ENCODE data around the gene PCLAF. TPM values are rescaled to one million over a fixed set of nuclear protein-coding genes. Genes with fewer than 3 reads are reported as not detected.
A peak's percentile ranks its signal among the peaks of the same experiment; 100 is the strongest.
"Not testable (repeated sequence)": the region's sequence is repeated elsewhere in the genome, so short reads cannot be mapped to it uniquely, and the experiment has no call there.

The PCLAF gene
- total RNA-seq, 2 donors from 2014 or later, result 5.0 to 11.9 TPM

DNA sequence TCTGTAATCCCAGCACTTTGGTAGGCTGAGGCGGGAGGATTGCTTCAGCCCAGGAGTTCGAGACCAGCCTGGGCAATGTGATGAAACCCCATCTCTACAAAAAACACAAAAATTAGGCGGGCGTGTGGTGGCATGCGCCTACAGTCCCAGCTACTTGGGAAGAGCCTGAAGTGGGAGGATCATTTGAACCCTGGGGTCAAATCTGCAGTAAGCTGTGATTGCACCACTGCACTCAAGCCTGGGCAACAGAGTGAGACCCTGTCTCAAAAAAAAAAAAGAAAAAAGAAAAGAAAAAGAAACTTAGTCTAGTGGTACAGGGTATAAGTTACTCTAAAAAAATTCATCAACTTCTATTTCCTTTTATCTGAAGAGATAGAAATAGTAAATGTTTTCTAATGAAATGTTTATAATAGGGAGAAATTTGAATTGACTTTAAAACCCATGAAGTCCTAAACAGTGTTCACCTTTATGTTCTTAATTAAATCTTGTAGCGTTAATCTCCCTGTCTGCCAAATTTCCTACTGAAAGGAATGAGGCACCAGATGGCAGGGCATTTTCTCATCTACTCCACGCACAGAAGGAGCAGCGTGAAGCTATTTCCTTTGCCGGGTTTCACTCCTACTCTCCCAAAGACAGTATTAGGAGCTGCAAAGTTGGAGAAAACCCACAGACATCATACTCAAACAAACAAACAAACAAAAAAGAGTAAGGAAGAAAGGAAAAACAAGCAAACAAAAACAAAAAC, 1.9 kb downstream of the PCLAF start:
- DNase-seq, result no peak
- intact Hi-C loops (cut with DNase I, micrococcal nuclease), result no loop called here

DNA sequence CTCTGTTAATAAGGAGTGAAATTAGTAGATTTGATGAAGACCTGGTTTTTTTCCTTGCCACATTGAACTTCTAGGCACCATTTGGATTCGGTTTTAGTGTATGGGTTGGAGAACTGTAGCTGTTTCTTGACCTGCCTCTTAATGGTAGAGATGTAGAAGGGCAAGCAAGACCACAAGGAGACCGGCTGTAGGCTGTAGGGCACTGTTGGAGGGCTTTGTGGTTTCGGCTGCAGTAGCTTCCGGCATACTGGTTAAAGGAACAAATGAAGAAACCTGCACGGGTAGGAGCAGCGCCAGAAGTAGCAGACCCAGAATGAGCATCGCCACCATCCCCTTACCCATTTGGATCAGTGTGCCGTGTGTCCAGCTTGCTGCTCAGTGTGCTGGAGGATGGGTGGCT, 7.9 kb downstream of the PCLAF start:
- intact Hi-C loops (cut with DNase I, micrococcal nuclease), result no loop called here
- no peak for DNase-seq
- no peak for ATAC-seq

More for the DNA sequence above, 1.9 kb downstream of the PCLAF start:
- no peak for ATAC-seq

DNA sequence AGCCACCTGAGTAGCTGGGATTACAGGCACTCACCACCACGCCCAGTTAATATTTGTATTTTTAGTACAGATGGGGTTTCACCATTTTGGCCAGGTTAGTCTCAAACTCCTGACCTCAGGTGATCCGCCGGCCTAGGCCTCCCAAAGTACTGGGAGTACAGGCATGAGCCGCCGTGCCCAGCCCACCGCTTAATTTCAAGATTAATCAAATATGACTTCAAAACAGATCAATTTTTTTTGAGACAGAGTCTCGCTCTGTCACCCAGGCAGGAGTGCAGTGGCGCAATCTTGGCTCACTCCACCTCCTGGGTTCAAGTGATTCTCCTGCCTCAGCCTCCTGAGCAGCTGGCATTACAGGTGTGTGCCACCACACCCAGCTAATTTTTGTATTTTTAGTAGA, 9.9 kb downstream of the PCLAF start:
- ATAC-seq; intact Hi-C loops (cut with DNase I, micrococcal nuclease); DNase-seq: not testable (repeated sequence)

DNA sequence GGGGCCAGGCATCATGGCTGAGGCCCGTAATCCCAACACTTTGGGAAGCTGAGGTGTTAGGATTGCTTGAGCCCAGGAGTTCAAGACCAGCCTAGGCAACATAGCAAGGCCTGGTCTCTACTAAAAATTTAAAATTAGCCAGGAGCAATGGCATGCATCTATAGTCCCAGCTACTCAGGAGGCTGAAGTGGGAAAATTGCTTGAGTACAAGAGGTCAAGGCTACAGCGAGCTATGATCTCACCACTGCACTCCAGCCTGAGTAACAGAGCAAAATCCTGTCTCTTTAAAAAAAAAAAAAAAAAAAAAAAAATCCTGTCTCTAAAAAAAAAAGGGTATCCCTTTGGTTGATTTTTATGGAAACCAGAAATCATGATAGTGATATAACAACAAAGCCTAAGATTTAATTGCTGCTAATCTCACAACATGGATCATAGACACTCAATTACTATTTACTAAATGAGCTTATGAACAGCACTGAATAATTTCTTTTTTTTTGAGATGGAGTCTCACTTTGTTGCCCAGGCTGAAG, 12.1 kb downstream of the PCLAF start:
- no peak for ATAC-seq
- DNase-seq, result no peak
- intact Hi-C loops (cut with DNase I, micrococcal nuclease), result loop anchor here in 1 of 2 donors (10.0 kb wide), 1 partner anchor 436 kb away; no protein-coding TSS in a partner anchor

DNA sequence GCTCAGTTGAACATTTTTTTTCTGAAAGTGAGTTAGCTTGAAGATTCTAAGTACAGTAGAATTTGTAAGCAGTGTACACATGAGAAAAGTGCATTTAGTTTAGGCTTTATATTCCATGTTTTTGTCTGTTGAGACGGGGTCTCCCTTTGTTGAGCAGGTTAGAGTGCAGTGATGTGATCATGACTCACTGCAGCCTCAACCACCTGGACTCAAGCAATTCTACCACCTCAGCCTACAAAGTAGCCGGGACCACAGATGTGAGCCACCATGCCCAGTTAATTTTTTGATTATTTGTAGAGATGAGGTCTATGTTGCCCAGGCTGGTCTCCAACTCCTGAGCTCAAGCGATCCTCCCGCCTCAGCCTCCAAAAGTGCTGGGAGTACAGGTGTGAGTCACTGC, 20.0 kb downstream of the PCLAF start:
- no peak for DNase-seq
- intact Hi-C loops (cut with DNase I, micrococcal nuclease), result loop anchor here in 1 of 2 donors (10.0 kb wide), 1 partner anchor 444 kb away; no protein-coding TSS in a partner anchor
- no peak for ATAC-seq

DNA sequence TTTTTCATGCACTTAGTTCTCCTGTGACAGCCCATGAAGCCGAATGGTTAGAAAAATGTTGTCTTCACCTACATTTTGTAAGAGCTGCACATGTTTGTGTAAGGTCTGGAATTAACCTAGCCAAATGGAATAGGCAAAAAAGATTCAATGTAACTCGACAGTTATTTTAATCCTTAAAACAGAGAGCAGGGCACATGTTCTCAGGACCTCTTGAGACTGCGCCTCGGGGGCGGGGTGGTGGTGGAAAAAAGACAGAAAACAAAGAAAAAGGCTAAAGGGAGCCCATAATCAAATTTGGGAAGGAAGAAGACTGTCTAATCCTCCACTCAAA, 24.6 kb downstream of the PCLAF start:
- no peak for DNase-seq
- no peak for ATAC-seq
- intact Hi-C loops (cut with DNase I, micrococcal nuclease), result loop anchor here in 1 of 2 donors (10.0 kb wide), 1 partner anchor 152 kb away; no protein-coding TSS in a partner anchor

DNA sequence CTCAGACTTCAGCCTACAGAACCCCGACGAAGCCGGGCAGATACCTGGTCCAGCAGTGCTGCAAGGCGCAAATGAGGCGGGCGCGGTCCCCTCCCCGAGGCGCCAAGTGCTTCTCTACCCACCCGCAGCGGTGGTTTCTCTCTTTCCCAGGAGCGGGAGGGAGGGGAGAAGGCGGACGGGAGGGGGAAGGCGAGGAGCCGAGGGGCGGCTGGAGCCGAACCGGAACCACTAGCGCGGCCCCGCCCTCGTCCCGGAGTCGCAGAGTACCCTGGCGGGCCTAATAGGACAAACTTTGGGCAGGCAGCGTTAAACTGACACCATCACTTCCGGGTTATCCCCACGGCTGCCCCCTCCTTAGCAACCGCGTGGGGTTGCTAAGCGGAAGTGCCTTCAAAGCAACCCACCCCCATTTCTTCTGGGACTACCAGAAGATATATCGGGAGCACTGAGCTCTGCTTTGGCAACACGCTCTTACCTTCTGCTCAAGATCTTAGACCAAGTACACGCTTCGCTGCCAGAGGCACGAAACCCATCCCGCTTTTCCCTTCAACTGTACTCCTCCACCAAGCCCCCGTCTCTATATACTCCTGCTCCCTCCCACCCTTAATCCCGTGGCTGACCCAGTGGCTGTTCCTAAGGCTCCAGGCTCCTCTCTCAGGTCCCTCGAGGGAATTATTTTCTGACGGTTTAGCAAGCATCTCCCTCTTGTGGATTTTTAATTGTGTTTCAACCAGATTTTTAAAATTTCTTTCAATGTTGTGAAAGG, 25.1 kb downstream of the PCLAF start, which contains the start of gene CSNK1G1:
Gene CSNK1G1, minus strand, starts transcription at position 230 of the 766 bp plus-strand sequence. CDS start 55,674 bp downstream, outside the sequence.
- DNase-seq (peak; percentile 95), ATAC-seq (peak; percentile 97)
- intact Hi-C loops (cut with DNase I, micrococcal nuclease), result loop anchor here in 1 of 2 donors (10.0 kb wide), 1 partner anchor 151 kb away; no protein-coding TSS in a partner anchor

DNA sequence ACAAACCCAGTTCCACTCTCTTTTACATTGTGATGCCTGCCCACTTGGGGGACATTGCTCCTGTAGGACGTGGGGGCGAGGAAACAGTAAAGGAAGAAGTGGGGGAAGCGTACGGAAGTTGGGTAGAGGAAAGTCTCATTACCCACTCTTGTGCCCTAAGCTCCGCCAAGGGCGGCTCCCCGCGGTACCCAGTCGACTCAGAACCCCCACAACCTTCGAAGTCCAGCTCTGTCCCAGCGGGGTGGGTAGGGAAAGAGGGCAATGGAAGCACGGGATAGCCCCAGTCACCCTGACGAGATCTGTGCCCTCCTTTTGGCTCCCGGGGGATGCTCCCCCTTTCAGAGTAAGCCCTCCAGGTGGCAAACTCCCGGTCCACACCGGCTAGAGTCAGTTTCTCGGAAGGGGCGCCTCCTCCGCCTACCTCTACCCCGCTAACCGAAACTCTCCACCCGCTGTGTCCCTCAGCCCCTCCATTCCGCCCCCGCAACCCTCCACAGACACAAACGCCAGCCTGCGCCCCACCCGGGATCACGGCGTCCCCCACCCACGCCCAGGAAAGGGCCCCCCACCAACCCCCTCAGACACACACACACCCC, 25.8 kb downstream of the PCLAF start:
- ATAC-seq (peak; percentile 32), DNase-seq (no peak)
- intact Hi-C loops (cut with DNase I, micrococcal nuclease), result loop anchor here in 1 of 2 donors (10.0 kb wide), 1 partner anchor 151 kb away; no protein-coding TSS in a partner anchor

DNA sequence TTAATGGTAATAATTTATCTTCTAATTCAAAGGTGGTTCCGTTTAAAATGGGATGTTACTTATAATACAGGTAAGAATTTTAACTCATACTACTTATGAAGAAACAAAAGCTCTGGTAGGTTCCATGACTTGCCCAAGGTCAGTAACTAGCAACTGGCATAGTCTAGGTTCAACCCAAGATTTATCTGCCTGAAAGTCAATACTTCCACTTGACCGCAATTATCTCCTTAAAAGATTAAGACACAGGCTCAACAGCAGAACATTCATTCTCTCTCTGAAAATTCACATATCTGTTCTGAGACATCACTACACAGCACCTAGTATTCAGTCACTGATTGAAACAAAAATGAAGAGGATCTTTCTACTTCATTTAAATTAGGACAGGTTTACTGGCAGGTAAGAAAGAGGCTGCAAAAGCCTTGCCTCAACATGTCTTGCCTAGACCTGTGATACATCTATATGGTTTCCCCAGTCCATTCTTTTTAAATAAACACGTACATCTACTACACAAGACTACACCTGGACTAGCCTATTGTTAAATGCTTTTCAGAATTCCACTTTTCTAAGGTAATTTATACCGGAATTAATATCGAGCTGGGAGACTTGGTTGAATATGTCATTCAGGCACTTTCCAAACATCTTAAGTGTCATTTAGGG, 26.4 kb downstream of the PCLAF start:
- ATAC-seq (no peak), DNase-seq (no peak)
- intact Hi-C loops (cut with DNase I, micrococcal nuclease), result loop anchor here in 1 of 2 donors (10.0 kb wide), 1 partner anchor 150 kb away; no protein-coding TSS in a partner anchor

DNA sequence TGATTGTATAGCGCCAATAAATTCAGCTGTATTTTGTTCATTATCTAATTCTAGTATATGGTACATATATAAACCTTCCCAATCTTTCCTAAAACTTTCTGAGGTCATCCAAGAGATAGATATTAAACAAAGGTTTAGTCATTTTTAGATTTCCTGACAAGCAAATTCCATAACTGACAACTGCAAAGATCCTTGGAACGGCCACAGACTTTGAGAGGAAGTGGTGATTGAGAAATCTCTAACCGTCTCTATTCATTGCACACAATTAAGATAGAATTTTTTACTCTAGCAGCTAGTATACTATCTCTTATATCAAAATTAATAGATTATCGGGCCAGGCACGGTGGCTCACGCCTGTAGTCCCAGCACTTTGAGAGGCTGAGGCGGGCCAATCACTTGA, 30.0 kb downstream of the PCLAF start:
- no peak for DNase-seq
- ATAC-seq, result no peak
- intact Hi-C loops (cut with DNase I, micrococcal nuclease), result loop anchor here in 1 of 2 donors (10.0 kb wide), 1 partner anchor 146 kb away; no protein-coding TSS in a partner anchor

DNA sequence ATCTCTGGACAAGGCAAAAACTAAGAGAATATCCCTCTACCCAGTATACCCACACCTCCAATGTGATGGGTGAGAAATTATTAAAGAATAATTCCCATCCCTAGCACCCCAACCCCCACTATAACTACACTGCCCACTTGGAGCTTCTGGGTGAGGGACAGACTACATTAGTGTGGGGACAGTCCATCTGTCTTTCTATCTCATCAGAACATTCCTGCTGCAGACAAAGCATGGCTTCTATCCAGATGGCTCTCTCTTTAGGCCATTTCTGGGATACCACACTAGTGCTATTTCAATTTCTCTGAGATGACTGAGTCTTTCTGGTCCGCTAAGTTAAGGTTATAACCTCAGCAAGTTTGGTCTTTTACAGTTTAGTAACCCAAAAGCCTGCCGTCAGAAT, 31.9 kb downstream of the PCLAF start:
- intact Hi-C loops (cut with DNase I, micrococcal nuclease), result no loop called here
- no peak for ATAC-seq

DNA sequence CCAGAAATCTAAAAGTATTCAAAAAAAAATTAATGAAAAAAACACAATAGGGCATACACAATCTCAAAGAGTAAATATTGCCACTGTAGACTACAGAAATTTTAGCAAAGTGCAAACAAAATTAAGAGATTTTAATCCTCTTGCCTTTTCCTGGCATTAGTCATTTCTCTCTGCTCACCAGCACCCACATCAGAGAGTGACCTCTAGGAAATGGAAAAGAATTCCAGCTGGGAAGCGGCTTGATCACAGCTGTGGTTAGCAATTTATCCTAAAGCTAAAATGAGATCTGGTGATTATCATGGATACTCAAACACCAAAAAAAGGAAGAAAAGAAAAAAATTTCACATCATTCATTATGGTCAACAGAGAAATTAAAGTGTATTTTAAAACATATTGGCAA, 32.8 kb downstream of the PCLAF start:
- ATAC-seq (no peak), DNase-seq (no peak)
- intact Hi-C loops (cut with DNase I, micrococcal nuclease), result no loop called here

More for the DNA sequence above, 31.9 kb downstream of the PCLAF start:
- DNase-seq, result no peak

DNA sequence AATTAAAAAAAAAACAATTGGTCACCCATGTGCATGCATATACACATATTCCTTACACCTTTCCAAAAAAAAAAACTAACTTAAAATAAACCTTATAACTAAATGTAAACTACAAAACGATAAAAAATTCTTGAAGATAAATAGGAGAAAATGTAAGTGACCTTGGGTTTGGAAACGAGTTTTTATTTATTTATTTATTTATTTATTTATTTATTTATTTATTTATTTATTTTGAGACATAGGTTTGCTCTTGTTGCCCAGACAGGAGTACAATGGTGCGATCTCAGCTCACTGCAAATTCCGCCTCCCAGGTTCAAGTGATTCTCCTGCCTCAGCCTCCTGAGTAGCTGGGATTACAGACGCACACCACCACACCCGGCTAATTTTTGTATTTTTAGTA, 35.0 kb downstream of the PCLAF start:
- ATAC-seq; DNase-seq; intact Hi-C loops (cut with DNase I, micrococcal nuclease): not testable (repeated sequence)

DNA sequence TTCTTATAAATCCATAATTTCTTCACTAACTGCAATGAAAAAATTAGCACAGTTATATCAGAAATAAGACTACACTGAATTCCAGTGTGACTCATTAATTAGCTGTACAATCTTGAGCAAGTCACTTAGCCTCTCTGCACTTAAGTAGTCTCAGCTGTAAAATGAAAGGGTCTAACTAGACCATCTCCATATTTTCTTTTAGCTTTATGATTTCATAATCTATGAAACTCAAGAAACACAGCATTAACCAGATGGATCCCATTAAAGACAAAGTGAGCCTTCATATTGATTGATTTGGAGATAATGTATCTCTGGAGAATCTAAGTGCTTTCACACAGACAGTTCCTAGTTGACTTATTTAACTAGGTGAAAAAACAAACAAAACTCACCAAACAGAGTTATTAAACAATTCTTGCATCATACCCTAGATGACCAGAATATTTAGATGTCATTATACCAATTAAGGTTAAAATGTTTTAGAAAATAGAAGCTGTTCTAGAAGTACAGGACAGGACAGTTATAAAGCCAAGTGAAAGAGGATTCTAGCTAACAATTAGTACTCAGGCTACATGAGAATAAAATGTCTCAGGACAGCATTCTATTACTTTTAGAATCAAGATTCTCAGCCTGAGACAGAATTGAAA, 36.5 kb downstream of the PCLAF start:
- DNase-seq (no peak), ATAC-seq (no peak)
- intact Hi-C loops (cut with DNase I, micrococcal nuclease), result no loop called here

DNA sequence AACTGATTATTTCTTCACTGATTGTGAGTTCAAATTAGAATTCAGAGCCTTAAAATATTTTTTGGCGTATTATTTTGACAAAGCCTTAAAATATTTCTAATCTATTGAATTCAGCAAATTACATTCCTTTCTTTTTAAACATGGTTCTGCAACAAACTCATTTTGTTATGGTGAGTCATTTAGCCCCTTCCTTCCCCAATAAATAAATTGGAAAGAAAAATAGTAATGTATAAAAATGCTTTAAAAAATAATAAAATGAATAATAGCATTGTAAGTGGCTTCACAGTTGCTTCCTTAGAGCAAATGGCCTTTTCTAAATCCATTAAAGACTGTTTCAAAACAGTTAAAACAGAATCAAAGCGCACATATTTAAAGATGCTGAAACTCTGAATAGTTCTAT, 37.4 kb downstream of the PCLAF start:
- intact Hi-C loops (cut with DNase I, micrococcal nuclease), result no loop called here
- DNase-seq (no peak), ATAC-seq (no peak)

DNA sequence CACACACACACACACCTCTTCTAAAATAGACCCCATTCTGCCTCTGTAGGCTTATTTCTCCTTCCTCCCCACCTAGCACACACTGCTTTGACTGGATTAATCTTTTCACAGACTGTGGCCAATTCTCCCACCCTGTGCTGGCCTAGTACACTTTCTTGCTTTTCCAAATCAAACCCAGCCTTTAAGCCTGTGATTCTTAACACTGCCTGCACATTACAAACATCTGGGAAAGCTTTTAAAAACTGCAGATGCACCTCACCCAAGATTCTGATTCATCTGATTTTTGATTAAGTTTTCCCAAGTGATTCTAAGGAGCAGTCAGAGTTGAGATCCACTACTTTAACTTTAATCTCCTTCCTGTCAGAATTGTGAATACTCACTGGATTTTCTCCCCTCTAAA, 38.0 kb downstream of the PCLAF start:
- DNase-seq, result no peak
- ATAC-seq, result no peak
- intact Hi-C loops (cut with DNase I, micrococcal nuclease), result no loop called here

DNA sequence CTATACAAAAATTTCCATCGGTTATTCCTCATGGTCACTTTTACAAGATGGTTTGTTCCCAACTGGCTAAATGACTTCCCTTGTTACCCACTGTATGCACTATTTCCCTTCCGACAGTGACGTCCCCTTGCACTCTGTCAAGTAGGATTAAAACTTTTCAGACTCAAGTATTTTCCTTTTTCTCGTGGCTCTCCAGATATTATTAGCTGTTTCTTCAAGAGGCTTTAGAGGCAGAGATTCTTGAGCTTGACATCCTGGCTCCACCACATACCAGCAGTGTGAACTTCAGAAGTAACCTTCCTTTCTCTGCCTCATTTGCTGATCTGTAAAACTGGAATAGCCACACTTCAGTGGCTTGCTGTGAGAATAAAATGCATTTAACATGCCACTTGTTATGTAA, 39.3 kb downstream of the PCLAF start:
- DNase-seq (no peak), ATAC-seq (no peak)
- intact Hi-C loops (cut with DNase I, micrococcal nuclease), result no loop called here

DNA sequence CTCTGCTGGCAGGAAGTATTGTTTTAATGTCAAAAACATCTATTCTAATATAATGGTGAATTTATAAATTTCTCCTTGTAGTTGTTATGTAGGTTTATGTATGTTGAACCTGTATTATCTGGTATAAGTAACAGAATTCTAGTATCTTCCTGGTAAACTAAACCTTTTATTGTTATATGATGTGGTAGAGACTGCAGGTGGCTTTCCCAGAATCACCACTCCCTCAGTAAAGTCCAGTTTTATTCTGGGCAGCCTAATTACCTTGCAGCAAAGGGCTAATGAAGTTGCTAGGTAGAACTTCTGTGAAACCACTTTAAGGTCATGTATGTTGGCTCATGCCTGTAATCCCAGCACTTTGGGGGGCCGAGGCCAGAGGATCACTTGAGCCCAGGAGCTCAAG, 40.9 kb downstream of the PCLAF start:
- peak; percentile 97 for ATAC-seq
- no peak for DNase-seq
- intact Hi-C loops (cut with DNase I, micrococcal nuclease), result no loop called here

Data from left colon (tissue), 2 donors.